ENCODE data around the gene GSK3A.

Gene GSK3A

GRCh38 chr19:42288387-42288786 lies 46.0 kb upstream of the GSK3A start:
- in situ Hi-C loops (cut with HindIII; ENCODE audit: low sequenced_read_pairs) = no loop called here
- H3K4me3 ChIP-seq (ENCODE audit: low read depth, low read length) = no peak overlapping the region
- TF ChIP-seq CTCF (IDR thresholded peaks at IDR 0.05; ENCODE audit: low read depth, low read length) = no peak
- no peak for DNase-seq (ENCODE audit: low read depth, low spot score)

- DNase-seq (ENCODE audit: low read depth, low spot score) = no peak
- no peak overlapping the region for H3K4me3 ChIP-seq (ENCODE audit: low read depth, low read length)
- no peak for TF ChIP-seq CTCF (IDR thresholded peaks at IDR 0.05; ENCODE audit: low read depth, low read length)
- in situ Hi-C loops (cut with HindIII; ENCODE audit: low sequenced_read_pairs) = no loop called here
Measured at GRCh38 chr19:42287827-42288107, 45.4 kb upstream of the GSK3A start.

- in situ Hi-C loops (cut with HindIII; ENCODE audit: low sequenced_read_pairs) = no loop called here
- no peak for DNase-seq (ENCODE audit: low read depth, low spot score)
- no peak overlapping the region for H3K4me3 ChIP-seq (ENCODE audit: low read depth, low read length)
- no peak for TF ChIP-seq CTCF (IDR thresholded peaks at IDR 0.05; ENCODE audit: low read depth, low read length)
Measured at GRCh38 chr19:42287017-42287826, 44.8 kb upstream of the GSK3A start.

- in situ Hi-C loops (cut with HindIII; ENCODE audit: low sequenced_read_pairs) = no loop called here
- TF ChIP-seq CTCF (IDR thresholded peaks at IDR 0.05; ENCODE audit: low read depth, low read length) = no peak
- H3K4me3 ChIP-seq (ENCODE audit: low read depth, low read length) = peak overlapping the region; percentile 69
- DNase-seq (ENCODE audit: low read depth, low spot score) = peak; percentile 48
Measured at GRCh38 chr19:42286349-42287016, 44.1 kb upstream of the GSK3A start.

- in situ Hi-C loops (cut with HindIII; ENCODE audit: low sequenced_read_pairs) = no loop called here
- peak overlapping the region; percentile 69 for H3K4me3 ChIP-seq (ENCODE audit: low read depth, low read length)
- TF ChIP-seq CTCF (IDR thresholded peaks at IDR 0.05; ENCODE audit: low read depth, low read length) = no peak
Measured at GRCh38 chr19:42285988-42286348, 43.6 kb upstream of the GSK3A start.

GRCh38 chr19:42285541-42285941 lies 43.1 kb upstream of the GSK3A start:
- in situ Hi-C loops (cut with HindIII; ENCODE audit: low sequenced_read_pairs) = no loop called here
- peak overlapping the region; percentile 69 for H3K4me3 ChIP-seq (ENCODE audit: low read depth, low read length)
- no peak for DNase-seq (ENCODE audit: low read depth, low spot score)

More at GRCh38 chr19:42285988-42286348, 43.6 kb upstream of the GSK3A start:
- DNase-seq (ENCODE audit: low read depth, low spot score) = no peak

More at GRCh38 chr19:42285541-42285941, 43.1 kb upstream of the GSK3A start:
- TF ChIP-seq CTCF (IDR thresholded peaks at IDR 0.05; ENCODE audit: low read depth, low read length) = no peak
